H1 (cell line): ENCODE measurements around the gene STAT1.

Source experiments
- ATF2 ChIP-seq: IDR thresholded peaks from 2 replicates; pipeline ENCODE4 v1.6.1; 2012; ENCODE audit warnings: low read length, inconsistent platforms
- EZH2 ChIP-seq: fragments of 200-600 bp; sonication (generic); IDR thresholded peaks from 2 replicates; pipeline ENCODE4 v1.7.1; 2012; ENCODE audit warnings: low read depth, mild to moderate bottlenecking, moderate library complexity, low read length, inconsistent platforms; ENCODE audit not compliant: severe bottlenecking
- RAD21 ChIP-seq, 2 experiments: IDR thresholded peaks in 1 of 2; conservative IDR thresholded peaks in 1 of 2; 2 replicates each; pipeline ENCODE4 v1.6.1; 2011; ENCODE audit warnings: low read depth in 2 of 2, low read length in 2 of 2, improper control_type of control experiment in 1 of 2, inconsistent platforms in 1 of 2, mild to moderate bottlenecking in 1 of 2, moderate library complexity in 1 of 2
- SP1 ChIP-seq: IDR thresholded peaks from 2 replicates; pipeline ENCODE4 v1.6.1; 2011; ENCODE audit warnings: low read depth, low read length
- YY1 ChIP-seq: IDR thresholded peaks from 2 replicates; pipeline ENCODE4 v1.6.1; 2011; ENCODE audit warnings: low read depth, mild to moderate bottlenecking, low read length

DNA sequence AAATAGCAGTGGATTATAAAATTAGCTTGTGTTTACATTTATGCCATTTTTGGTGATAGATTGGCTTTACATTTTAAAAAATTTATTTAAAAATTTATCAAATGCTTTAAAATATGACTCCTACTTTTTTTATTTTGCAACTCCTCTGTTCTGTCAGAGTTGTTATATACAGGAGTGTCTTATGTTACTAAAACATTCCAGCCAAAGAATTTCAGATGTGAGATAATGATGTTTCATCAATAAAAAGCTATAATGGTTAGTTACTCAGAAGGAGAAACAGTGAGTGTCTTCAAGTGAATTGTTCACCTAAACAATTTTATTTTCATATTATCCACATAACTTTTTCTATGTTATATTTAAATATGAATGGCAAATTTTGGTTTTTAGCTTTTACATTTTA is 80.6 kb downstream of the STAT1 start:
- TF ChIP-seq RAD21 (IDR thresholded peaks at IDR 0.05 in 1 of 2, conservative IDR thresholded peaks at IDR 0.05 in 1 of 2; ENCODE audit: low read depth in 2 of 2, low read length in 2 of 2) (no peak), ATF2 (no peak), YY1 (no peak), SP1 (no peak), EZH2 (no peak)
